Nephron progenitor cell (in vitro differentiated cells): ENCODE measurements around the gene SMCO2.

Source experiments
- DNase-seq: peaks from one replicate; pipeline ENCODE4 v3.0.0; 2021
- H3K27ac Mint-ChIP-seq: 2 replicates; pipeline ENCODE4 v1.8.0; 2021; ENCODE audit warnings: mild to moderate bottlenecking, moderate library complexity, mixed read lengths
- H3K27me3 Mint-ChIP-seq: 2 replicates; pipeline ENCODE4 v1.8.0; 2021; ENCODE audit warnings: mild to moderate bottlenecking, low read depth, mixed read lengths; ENCODE audit not compliant: poor library complexity
- H3K36me3 Mint-ChIP-seq: 2 replicates; pipeline ENCODE4 v1.8.0; 2021; ENCODE audit warnings: low read depth, mixed read lengths
- H3K4me1 Mint-ChIP-seq: 2 replicates; pipeline ENCODE4 v1.8.0; 2021; ENCODE audit warnings: mixed read lengths
- H3K4me3 Mint-ChIP-seq: 2 replicates; pipeline ENCODE4 v1.8.0; 2021; ENCODE audit warnings: mild to moderate bottlenecking, moderate library complexity, mixed read lengths
- H3K9me3 Mint-ChIP-seq: 2 replicates; pipeline ENCODE4 v1.8.0; 2021; ENCODE audit warnings: mild to moderate bottlenecking, moderate library complexity, mixed read lengths
- CTCF ChIP-seq: fragments of 200-600 bp; sonication (generic); IDR thresholded peaks from 2 replicates; pipeline ENCODE4 v1.5.0; 2021; ENCODE audit warnings: antibody characterized with exemption

The SMCO2 gene

DNA sequence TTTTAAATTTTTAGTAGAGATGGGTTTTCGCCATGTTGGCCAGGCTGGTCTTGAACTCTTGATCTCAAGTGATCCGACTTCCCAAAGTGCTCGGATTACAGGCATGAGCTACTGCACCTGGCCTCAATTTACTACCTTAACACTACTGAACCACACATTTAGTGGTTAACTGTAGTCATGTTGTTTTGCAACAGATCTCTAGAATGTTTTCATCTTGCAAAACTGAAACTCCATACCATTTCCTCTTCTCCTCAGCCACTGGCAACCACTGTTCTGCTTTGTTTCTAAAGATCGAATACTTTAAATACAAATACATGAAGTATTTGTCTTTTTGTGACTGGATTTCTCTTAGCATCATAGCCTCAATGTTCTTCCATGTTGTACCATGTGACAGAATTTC, 15.4 kb upstream of the SMCO2 start:
- Mint-ChIP-seq H3K27me3 (no peaks in the 10 kb centered on the region), H3K4me1 (no peaks in the 10 kb centered on the region), H3K27ac (no peak overlapping the region), H3K9me3 (peaks cover 8% of the 10 kb centered on the region), H3K36me3 (no peaks in the 10 kb centered on the region), H3K4me3 (no peak overlapping the region)
- no peak for TF ChIP-seq CTCF
- DNase-seq, result no peak

DNA sequence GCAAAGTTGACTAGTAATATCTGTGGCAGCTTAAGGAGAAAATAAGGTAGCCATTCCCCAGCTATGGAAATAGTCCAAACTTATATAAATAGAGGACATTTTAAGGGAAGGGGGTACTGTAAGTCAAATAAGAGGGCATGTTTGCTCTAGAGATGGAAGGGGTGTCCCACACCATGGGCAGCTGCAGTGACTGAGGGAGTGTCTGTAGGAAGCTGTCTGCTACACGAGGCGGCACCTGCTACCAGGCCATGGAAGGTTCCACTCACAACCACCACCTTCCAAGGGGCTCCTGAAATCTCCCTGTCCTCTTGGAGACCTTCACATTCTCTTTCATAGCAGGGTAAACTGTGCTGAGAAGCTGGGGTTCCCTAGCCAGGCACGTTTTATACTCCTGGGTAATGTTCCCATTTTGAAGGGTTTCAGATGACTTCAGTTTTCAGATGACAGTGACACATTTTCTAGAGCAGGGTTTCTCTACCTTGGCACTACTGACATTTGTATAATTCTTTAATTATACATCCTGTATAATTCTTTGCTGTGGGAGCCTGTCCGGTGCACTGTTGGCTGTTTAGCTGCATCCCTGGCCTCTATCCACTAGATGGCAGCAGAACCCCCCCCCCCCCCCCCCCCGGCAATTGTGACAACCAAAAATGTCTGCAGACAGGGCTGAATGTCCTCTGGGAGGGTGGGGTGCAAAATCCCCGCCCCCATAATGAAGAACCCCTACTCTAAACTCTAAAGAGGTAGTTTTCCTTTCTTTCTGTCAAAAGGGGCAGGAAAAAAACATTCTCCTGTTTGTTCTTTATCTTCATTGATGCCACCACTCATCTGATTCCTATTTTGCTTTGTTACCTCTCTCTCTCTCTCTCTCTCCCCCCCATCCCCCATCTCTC, 11.6 kb upstream of the SMCO2 start:
- DNase-seq, result peak; percentile 21
- Mint-ChIP-seq H3K27ac (no peak overlapping the region), H3K9me3 (peaks cover 17% of the 10 kb centered on the region), H3K4me3 (no peak overlapping the region), H3K36me3 (no peaks in the 10 kb centered on the region), H3K27me3 (peaks cover 4% of the 10 kb centered on the region), H3K4me1 (no peaks in the 10 kb centered on the region)
- TF ChIP-seq CTCF, result peak; percentile 32

DNA sequence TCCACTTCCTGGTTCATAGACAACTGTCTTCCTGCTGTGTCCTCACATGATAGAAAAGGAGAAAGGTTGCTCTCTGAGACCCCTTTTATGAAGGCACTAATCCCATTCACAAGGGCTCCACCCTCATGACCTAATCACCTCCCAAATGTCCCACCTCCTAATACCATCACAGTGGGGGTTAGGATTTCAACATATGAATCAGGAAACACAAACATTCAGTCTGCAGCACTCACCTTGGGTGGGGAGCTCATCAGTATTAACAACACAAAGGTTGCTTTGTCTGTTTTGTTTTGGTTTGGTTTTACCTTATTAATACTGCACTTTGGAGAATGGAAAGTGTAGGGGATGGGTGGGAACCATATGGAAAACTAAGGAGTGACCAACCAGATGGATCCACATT, 10.5 kb upstream of the SMCO2 start:
- no peak for DNase-seq
- no peaks in the 10 kb centered on the region for H3K36me3 Mint-ChIP-seq
- peak overlapping the region; percentile 31 for H3K27ac Mint-ChIP-seq
- H3K9me3 Mint-ChIP-seq, result peaks cover 17% of the 10 kb centered on the region
- peaks cover 4% of the 10 kb centered on the region for H3K27me3 Mint-ChIP-seq
- H3K4me1 Mint-ChIP-seq, result no peaks in the 10 kb centered on the region
- no peak for TF ChIP-seq CTCF
- no peak overlapping the region for H3K4me3 Mint-ChIP-seq

DNA sequence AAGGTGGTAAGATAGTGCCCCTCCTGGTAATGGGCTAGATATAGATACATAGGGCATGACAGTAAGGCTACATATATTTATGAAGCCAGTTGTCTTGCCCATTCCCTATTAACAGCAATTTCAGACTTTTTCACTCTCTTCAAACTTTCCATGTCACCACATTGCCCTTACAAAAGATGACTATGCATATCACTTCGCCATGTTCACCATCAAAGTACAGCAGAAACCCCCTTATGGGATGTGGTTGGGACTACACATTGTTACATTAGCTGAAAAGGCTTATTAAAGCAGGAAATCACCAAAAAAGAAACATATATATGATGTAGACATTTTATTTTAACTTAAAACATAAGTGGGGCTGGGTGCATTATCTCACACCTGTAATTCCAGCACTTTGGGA, 9.8 kb upstream of the SMCO2 start:
- TF ChIP-seq CTCF, result no peak
- no peaks in the 10 kb centered on the region for H3K36me3 Mint-ChIP-seq
- H3K4me1 Mint-ChIP-seq, result no peaks in the 10 kb centered on the region
- no peak overlapping the region for H3K27ac Mint-ChIP-seq
- DNase-seq, result no peak
- H3K27me3 Mint-ChIP-seq, result peaks cover 4% of the 10 kb centered on the region
- no peak overlapping the region for H3K4me3 Mint-ChIP-seq
- H3K9me3 Mint-ChIP-seq, result peaks cover 11% of the 10 kb centered on the region

- H3K27ac Mint-ChIP-seq, result no peak overlapping the region
- H3K4me3 Mint-ChIP-seq, result no peak overlapping the region
- H3K36me3 Mint-ChIP-seq, result no peaks in the 10 kb centered on the region
- peaks cover 4% of the 10 kb centered on the region for H3K27me3 Mint-ChIP-seq
- no peak for TF ChIP-seq CTCF
- DNase-seq, result no peak
- H3K9me3 Mint-ChIP-seq, result peaks cover 9% of the 10 kb centered on the region
- no peaks in the 10 kb centered on the region for H3K4me1 Mint-ChIP-seq
Observed at GRCh38 chr12:27437839-27438238, 8.7 kb upstream of the SMCO2 start.

- no peak overlapping the region for H3K4me3 Mint-ChIP-seq
- DNase-seq, result no peak
- no peaks in the 10 kb centered on the region for H3K36me3 Mint-ChIP-seq
- H3K4me1 Mint-ChIP-seq, result no peaks in the 10 kb centered on the region
- peaks cover 16% of the 10 kb centered on the region for H3K9me3 Mint-ChIP-seq
- TF ChIP-seq CTCF, result no peak
- H3K27me3 Mint-ChIP-seq, result peaks cover 10% of the 10 kb centered on the region
- H3K27ac Mint-ChIP-seq, result no peak overlapping the region
Observed at GRCh38 chr12:27447761-27448160, 1.2 kb downstream of the SMCO2 start.
